Adipocyte (in vitro differentiated cells): Measurements from ENCODE around the gene LCN6.

Experiments
- DNase-seq: peaks from one replicate; pipeline ENCODE4 v3.0.0-alpha.2; 2015; ENCODE audit warnings: low read depth
- H3K27me3 ChIP-seq: replicated peaks from 2 replicates; pipeline ENCODE4 v1.7.0; 2013; ENCODE audit warnings: mild to moderate bottlenecking, low read length, moderate library complexity; ENCODE audit not compliant: control insufficient read depth, insufficient read depth
- H3K36me3 ChIP-seq: 2 replicates; pipeline ENCODE4 v1.7.0; 2013; ENCODE audit warnings: low read length, mild to moderate bottlenecking, moderate library complexity; ENCODE audit not compliant: control insufficient read depth, insufficient read depth, severe bottlenecking
- H3K4me1 ChIP-seq: 2 replicates; pipeline ENCODE4 v1.7.0; 2013; ENCODE audit warnings: mild to moderate bottlenecking, low read length, moderate library complexity; ENCODE audit not compliant: control insufficient read depth, insufficient read depth
- H3K4me3 ChIP-seq: 2 replicates; pipeline ENCODE4 v1.7.0; 2013; ENCODE audit warnings: mild to moderate bottlenecking, low read length, moderate library complexity
- H3K9ac ChIP-seq: 2 replicates; pipeline ENCODE4 v1.7.0; 2013; ENCODE audit warnings: mild to moderate bottlenecking, low read length, moderate library complexity
- H3K9me3 ChIP-seq: 2 replicates; pipeline ENCODE4 v1.7.0; 2013; ENCODE audit warnings: mild to moderate bottlenecking, low read length, moderate library complexity; ENCODE audit not compliant: control insufficient read depth

LCN6 gene

DNA sequence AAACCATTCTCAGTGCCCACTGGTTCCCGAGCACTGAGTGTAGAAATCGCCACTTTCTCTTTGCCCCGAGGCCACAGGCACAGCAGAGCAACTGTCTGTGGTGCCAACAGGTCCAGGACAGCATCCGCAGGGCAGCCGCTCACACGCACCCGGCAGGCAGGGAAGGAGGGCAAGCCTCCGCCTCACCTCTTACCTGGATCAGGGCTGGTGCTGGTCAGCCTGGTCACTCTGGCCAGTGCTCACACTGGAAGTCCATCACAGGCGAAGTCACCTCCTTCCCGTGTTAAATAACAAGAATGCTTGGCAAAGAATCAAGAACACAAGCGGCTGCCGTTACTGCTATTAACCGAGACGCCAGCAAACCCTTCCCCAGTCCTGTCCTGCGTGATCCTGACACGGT is 22.2 kb downstream of the LCN6 start:
- no peaks in the 10 kb centered on the region for H3K9me3 ChIP-seq
- no peak for DNase-seq
- peak overlapping the region; percentile 85 for H3K4me3 ChIP-seq
- peaks cover 27% of the 10 kb centered on the region for H3K4me1 ChIP-seq
- no peaks in the 10 kb centered on the region for H3K27me3 ChIP-seq
- peak overlapping the region; percentile 88 for H3K9ac ChIP-seq
- H3K36me3 ChIP-seq = peaks cover 44% of the 10 kb centered on the region

DNA sequence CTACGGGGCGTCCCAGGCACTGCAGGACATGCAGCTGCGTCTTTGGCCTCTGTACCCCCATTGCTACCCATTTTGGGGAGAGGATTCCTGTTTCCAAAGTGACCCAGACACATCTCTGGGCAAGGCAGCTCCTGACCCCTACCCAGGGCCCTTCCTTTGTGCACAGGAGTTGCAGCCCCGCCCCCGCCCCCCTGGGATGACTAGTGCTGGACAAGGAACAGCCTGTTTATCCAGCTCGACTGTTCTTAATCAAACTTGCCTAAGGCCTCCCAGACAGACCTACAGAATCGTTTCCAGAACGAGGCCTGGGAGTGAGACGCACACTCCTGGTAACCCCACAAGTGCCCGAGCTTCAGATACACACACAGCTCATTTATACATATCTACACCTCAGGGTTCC is 22.7 kb downstream of the LCN6 start:
- Histone ChIP-seq H3K4me3 (peak overlapping the region; percentile 85), H3K36me3 (peaks cover 44% of the 10 kb centered on the region), H3K9ac (peak overlapping the region; percentile 88), H3K4me1 (peaks cover 29% of the 10 kb centered on the region), H3K27me3 (no peaks in the 10 kb centered on the region), H3K9me3 (no peaks in the 10 kb centered on the region)
- DNase-seq = peak; percentile 83

DNA sequence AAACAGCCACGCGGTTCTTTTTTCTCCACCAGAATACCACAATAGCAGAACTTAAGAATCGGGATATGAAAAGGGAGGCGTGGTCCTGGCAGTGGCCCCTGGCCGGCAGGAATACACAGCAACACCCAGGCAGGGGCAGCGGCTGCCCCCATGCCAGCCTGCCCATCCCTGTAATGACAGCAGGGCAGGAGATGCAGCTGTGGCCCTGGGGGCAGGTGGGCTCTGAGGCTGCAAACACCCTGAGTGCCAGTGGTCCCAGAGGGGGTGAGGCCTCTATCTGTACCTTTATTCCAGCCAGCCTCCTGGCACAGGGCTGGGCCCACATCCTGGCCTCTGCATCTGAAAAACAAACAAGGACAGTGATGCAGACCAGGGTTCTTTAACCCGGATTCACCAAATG is 23.6 kb downstream of the LCN6 start:
- H3K9me3 ChIP-seq = no peaks in the 10 kb centered on the region
- no peaks in the 10 kb centered on the region for H3K27me3 ChIP-seq
- H3K9ac ChIP-seq = no peak overlapping the region
- H3K4me3 ChIP-seq = no peak overlapping the region
- DNase-seq = no peak
- peaks cover 33% of the 10 kb centered on the region for H3K4me1 ChIP-seq
- H3K36me3 ChIP-seq = peaks cover 44% of the 10 kb centered on the region

DNA sequence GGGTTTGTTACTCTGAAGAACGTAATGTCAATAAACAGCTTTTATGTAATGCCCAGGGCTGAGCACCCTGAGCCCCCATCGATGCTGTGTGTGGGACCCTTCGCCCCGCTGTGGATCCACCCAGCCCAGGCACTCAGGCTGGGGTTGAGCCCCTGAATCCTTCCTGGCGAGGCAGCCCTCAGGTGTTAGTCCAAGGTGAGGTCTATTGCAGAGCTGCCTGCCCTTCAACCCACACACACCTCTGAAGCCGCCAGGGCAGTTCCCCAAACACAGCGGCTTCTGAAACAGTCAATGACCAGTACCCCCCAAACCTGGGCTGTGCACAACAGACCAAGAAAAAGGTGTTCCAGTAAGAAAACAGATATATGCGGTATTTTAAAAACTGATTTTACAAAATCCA is 24.3 kb downstream of the LCN6 start:
- no peak for DNase-seq
- H3K9me3 ChIP-seq = no peaks in the 10 kb centered on the region
- H3K4me3 ChIP-seq = no peak overlapping the region
- no peak overlapping the region for H3K9ac ChIP-seq
- peaks cover 25% of the 10 kb centered on the region for H3K4me1 ChIP-seq
- H3K27me3 ChIP-seq = no peaks in the 10 kb centered on the region
- peaks cover 44% of the 10 kb centered on the region for H3K36me3 ChIP-seq

DNA sequence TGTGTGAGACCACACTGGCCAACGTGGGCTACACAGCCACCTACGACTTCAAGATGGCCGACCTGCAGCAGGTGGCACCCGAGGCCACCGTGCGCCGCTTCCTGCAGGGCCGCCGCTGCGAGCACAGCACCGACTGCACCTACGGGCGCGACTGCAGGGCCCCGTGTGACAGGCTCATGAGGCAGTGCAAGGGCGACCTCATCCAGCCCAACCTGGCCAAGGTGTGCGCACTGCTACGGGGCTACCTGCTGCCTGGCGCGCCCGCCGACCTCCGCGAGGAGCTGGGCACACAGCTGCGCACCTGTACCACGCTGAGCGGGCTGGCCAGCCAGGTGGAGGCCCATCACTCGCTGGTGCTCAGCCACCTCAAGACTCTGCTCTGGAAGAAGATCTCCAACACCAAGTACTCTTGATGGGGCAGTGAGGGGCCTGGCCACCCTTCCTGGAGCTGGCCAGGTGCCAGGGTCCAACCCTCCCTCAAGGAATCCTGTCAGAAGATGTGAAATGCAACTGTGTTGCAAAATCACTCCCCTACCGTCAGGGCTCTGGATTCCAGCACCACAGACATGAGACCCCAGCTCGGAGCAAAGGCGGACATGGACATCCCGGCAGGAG is 24.9 kb downstream of the LCN6 start:
- no peak for DNase-seq
- H3K4me3 ChIP-seq = no peak overlapping the region
- no peaks in the 10 kb centered on the region for H3K9me3 ChIP-seq
- H3K27me3 ChIP-seq = no peaks in the 10 kb centered on the region
- H3K36me3 ChIP-seq = peaks cover 44% of the 10 kb centered on the region
- no peak overlapping the region for H3K9ac ChIP-seq
- H3K4me1 ChIP-seq = peaks cover 23% of the 10 kb centered on the region

DNA sequence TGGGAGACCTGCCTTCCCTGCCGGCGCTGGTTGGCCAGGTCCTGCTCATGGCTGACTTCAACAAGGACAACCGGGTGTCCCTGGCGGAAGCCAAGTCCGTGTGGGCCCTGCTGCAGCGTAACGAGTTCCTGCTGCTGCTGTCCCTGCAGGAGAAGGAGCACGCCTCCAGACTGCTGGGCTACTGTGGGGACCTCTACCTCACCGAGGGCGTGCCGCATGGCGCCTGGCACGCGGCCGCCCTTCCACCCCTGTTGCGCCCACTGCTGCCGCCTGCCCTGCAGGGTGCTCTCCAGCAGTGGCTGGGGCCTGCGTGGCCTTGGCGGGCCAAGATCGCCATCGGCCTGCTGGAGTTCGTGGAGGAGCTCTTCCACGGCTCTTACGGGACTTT is 25.4 kb downstream of the LCN6 start:
- DNase-seq = no peak
- H3K4me1 ChIP-seq = peaks cover 23% of the 10 kb centered on the region
- H3K27me3 ChIP-seq = no peaks in the 10 kb centered on the region
- H3K4me3 ChIP-seq = no peak overlapping the region
- peaks cover 44% of the 10 kb centered on the region for H3K36me3 ChIP-seq
- H3K9me3 ChIP-seq = no peaks in the 10 kb centered on the region
- no peak overlapping the region for H3K9ac ChIP-seq

DNA sequence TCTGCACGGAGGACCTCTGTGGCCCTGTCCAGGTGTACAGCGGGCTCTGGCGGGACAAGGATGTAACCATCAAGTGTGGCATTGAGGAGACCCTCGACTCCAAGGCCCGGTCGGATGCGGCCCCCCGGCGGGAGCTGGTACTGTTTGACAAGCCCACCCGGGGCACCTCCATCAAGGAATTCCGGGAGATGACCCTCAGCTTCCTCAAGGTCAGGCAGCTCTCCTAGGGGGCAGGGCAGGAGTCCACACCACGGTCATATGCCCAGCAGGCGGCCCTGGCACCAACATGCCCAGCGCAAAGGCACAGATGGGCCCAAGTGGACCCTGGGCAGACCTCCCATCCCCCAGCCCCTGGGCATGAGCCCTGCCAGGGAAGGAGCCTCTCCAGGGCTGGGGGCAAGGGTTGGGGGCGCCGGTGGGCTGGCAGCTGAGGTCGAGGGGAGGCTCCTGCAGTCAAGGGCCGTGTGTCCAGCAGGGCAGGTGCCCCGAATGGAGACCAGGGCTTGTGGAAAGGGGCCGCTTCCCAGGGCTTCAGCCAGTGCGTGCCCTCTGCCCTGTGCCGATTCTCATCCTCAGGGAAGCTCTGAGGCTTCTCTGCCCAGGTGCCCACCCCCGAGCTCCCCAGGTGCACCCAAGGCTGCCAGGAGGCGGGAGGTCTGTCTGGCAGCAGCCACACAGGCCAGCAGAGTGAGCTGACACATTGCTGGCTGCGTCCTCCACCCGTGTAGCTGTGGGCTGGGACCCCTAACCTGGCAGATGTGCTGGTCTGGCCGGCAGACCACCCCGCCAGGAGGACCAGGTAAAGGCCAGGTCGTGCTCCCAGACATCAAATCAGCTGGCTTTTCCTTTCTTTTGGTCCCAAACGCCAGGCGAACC is 26.0 kb downstream of the LCN6 start:
- Histone ChIP-seq H3K27me3 (no peaks in the 10 kb centered on the region), H3K4me1 (peaks cover 23% of the 10 kb centered on the region), H3K9ac (no peak overlapping the region), H3K9me3 (no peaks in the 10 kb centered on the region), H3K4me3 (no peak overlapping the region), H3K36me3 (peaks cover 44% of the 10 kb centered on the region)
- no peak for DNase-seq

DNA sequence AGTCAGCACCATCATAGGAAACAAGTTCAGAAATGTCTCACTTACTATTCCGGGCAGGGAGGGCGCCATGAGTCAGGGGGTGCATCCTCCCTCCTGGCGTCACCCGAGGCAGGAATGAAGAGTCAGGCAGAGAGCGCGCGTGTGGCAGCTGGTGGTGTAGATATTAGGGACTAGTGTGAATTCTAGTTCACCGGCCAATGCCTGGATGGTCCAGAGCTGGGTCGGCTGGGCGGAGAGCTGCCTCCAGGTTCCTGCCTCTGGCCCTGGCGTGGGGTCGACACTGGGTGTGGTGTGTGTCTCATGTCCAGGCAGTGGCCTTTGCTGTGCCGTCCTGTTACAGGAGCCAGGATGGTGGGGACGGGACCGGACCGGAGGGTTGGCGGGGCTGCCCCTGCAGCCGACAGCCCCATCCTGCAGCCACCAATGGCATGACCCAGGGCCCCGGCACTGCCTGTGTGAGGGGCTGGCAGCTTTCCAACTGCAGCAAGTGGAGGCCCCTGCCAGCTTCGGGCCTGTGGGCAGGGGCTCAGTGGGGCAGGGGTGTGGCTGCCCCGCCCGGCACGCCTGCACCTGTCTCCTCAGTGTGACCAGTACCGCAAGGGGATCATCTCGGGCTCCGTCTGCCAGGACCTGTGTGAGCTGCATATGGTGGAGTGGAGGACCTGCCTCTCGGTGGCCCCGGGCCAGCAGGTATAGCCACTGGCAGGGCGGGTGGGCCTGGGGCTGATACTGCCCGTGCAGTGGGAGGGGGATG is 26.8 kb downstream of the LCN6 start:
- Histone ChIP-seq H3K4me3 (no peak overlapping the region), H3K36me3 (peaks cover 40% of the 10 kb centered on the region), H3K27me3 (peaks cover 2% of the 10 kb centered on the region), H3K4me1 (peaks cover 18% of the 10 kb centered on the region), H3K9ac (no peak overlapping the region), H3K9me3 (no peaks in the 10 kb centered on the region)
- no peak for DNase-seq

DNA sequence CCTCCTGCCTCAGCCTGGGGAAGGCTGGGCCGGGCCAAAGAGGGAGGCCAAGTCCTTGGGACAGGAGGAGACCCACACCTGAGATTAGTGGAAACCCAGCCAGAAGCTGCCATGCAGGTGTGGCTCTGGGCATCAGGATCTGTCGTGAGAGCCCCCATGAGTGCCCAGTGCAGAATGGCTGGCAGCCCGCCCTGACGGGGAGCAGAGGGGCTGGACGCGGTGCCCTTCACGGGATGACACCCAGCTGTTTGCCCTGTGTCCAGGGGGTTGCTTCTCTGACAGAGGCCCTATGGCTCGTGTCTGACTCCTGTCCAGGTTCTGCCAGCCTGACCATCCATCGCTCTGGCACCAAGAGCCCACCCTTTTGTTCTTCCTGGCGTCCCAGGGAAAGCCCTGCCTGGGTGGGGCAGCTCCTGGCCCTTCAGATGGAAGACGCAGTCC is 27.4 kb downstream of the LCN6 start:
- H3K9ac ChIP-seq = peak overlapping the region; percentile 7
- H3K4me3 ChIP-seq = no peak overlapping the region
- peaks cover 12% of the 10 kb centered on the region for H3K4me1 ChIP-seq
- peaks cover 3% of the 10 kb centered on the region for H3K27me3 ChIP-seq
- H3K36me3 ChIP-seq = peaks cover 34% of the 10 kb centered on the region
- no peaks in the 10 kb centered on the region for H3K9me3 ChIP-seq
- DNase-seq = no peak

DNA sequence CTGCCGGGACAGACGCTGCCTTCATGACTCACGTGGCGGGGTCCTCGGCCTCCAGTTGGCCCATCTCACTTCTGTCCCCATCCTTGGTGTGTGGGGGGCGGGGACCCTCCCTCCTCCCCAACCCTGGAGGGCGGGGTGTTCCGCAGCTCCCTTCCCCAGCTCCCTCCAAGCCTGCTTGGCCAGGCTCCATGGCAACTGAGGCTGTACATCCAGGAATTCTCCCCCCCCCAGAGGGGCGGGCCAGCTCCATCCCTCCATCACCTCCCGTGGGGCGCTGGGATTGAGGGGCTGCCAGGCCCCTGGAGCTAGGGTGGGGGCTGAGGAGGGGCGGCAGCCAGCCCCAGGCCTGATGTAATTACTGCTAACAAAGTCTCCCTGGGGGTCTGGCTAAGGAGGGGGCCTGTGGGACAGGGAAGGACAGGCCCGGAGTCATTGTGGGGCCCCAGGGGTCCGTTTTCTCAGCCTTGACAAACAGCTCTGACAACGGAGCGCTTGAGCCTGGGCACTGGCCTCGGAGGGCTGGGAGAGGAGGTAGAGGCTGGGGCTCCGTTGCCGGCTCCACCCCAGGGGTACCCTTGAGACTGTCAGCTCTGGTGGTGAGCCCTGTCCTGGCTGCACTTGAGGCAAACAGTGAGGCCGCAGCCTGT is 28.0 kb downstream of the LCN6 start:
- DNase-seq = no peak
- Histone ChIP-seq H3K4me3 (no peak overlapping the region), H3K36me3 (peaks cover 29% of the 10 kb centered on the region), H3K27me3 (peaks cover 7% of the 10 kb centered on the region), H3K9me3 (no peaks in the 10 kb centered on the region), H3K4me1 (peaks cover 7% of the 10 kb centered on the region), H3K9ac (peak overlapping the region; percentile 7)
